GM13977 (cell line): ENCODE results near the gene FOXG1.

Experiments
- DNase-seq: peaks from one replicate; pipeline ENCODE4 v3.0.0; 2012; ENCODE audit warnings: low spot score
- CTCF ChIP-seq: IDR thresholded peaks from 2 replicates; pipeline ENCODE4 v1.5.1; 2012; ENCODE audit warnings: mild to moderate bottlenecking, control low read depth; ENCODE audit not compliant: insufficient read depth; ENCODE audit errors: extremely low read depth, missing control alignments
- in situ Hi-C: fragments of 300-500 bp; cut with MboI; formaldehyde crosslinking; loops from one replicate; pipeline ENCODE4 v1.12.0; 2022; ENCODE audit warnings: low sequenced_read_pairs, low pct_unique_long_range_greater_than_20kb, mixed read lengths, inconsistent platforms; ENCODE audit not compliant: unreplicated experiment

FOXG1 gene

GRCh38 chr14:28807518-28807917 lies 40.9 kb downstream of the FOXG1 start:
- TF ChIP-seq CTCF, result no peak
- DNase-seq, result no peak
- in situ Hi-C loops, result no loop called here

- no peak for DNase-seq
- in situ Hi-C loops, result no loop called here
- TF ChIP-seq CTCF, result no peak
These were observed 47.2 kb downstream of the FOXG1 start for GRCh38 chr14:28813810-28814209.
